DMS 273 (cell line): ENCODE results near the gene NPFFR1.
A peak's percentile ranks its signal among the peaks of the same experiment; 100 is the strongest.

Experiments
- DNase-seq: peaks from one replicate; lab custom pipeline; 2025; ENCODE audit not compliant: unreplicated experiment; lab: John Stamatoyannopoulos, UW

The NPFFR1 gene

DNA sequence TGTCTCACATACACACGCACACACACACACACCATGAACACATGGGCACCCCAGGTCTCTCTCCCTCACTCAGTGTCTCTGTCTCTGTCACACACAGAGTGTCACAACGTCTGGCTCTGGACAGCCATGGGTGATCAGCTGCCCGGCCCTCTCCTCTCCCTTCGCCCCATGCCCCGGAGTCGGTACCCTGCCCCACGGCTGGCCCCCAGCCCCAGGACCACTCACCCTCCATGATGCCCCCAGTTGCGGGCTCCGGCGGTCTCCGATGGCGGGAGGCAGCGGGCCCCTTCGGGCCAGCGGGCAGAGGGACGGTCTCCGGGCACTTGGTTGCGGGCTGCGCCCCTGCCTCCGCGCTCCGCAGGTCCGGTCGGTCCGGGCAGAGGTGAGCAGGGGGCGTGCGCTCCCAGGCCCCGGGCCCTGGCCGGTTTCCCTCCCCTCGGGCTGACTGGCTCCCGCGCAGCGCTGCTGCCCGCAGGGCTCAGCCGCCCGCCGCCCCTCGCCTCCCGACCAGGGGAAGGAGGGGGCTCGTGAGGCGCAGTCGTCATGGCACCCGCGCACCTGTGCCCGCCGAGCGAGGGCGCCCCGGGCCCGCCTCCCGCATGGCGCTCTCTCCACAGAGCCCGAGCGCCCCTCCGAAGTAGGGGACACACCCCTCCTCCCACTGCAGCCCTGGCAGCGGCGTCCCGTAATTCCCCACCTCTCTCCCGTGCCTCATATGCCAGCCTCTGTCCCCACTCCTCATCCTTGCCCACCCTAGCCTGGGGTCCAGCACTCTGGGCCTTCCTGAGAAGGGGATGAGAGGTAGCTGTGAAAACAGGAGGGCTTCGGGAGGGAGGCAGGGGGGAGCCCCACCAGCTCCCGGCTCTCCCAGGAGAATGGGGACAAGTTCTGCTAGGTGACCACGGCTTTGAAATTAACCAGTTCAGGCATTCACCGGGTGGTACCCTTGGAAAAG, at the start of gene NPFFR1:
TSS of gene NPFFR1 (minus strand) at position 560 of the 955 bp plus-strand sequence. CDS start at position 232, 328 bp downstream.
- peak; percentile 48 for DNase-seq

- no peak for DNase-seq
Measured at GRCh38 chr10:70333268-70333667, 49.5 kb upstream of the NPFFR1 start.

DNA sequence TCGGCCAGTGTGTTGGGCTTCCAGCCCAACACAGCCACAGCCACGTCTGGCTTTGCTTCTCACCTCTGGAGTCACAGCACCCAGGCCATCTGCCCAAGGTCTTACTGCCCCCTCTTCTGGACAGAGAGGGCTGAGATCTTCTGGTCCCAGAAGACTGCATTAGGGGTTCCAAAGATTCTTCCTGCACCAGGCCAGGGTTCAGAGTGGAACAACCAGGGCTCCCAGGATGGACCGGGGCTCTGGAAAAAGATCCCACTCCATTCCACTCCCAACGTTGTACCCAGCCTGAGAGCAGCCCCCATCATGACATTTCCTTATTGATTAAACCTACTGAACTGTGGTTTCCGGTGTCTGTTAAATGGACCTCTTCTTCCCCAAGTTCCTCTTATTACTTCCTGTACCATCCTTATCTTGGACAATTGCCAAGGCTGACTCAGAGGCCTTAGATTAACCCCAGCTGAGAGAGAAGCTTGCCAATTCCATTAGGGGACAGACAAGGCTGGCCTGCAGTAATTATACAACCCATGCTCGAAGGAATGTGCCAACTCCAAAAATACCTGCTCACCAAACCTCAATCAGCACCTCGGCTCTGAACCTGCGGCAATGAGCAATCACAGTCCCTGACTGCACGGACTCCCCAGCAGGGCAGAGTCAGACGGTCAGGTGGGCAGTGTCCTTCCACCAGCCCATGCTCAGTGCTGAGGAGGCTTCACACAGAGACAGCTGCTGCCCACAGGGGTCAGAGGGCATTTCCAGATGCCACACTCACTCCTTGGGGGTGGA, 47.9 kb upstream of the NPFFR1 start:
- DNase-seq, result peak; percentile 81

DNA sequence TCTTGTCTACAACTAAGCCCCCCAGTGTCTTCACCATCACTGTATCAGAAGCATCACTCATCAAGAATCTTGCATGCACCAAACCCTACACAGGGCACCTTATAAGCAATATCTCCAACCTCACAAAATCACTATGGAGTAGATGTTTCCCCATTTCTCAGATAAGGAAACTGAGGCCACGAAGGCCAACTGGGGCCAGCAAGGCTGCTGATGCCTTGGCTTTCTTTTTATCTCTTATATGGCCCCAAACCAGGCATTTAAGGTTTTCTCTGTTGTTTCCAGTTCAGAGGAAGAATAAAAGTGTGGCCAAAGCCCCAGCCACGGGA, 47.3 kb upstream of the NPFFR1 start:
- no peak for DNase-seq

DNA sequence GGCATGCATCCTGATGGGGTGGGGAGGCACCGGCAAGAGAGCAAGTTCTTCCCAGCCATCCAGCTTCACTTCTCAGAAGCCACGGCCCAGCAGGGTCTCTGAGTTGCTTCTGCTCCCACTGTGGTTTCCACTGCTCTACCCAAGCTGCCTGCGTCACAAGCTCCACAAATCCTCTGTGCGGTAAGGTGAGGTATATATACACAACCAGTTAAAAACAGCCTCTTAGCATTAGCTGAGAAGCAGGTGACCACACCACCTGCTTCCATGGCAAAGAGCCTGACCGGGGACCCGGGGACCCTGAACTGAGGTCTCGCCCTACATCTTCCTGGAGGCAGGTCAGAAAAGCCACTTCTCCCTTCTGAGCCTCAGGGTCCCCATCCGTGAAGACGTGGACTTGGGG, 46.9 kb upstream of the NPFFR1 start:
- no peak for DNase-seq

DNA sequence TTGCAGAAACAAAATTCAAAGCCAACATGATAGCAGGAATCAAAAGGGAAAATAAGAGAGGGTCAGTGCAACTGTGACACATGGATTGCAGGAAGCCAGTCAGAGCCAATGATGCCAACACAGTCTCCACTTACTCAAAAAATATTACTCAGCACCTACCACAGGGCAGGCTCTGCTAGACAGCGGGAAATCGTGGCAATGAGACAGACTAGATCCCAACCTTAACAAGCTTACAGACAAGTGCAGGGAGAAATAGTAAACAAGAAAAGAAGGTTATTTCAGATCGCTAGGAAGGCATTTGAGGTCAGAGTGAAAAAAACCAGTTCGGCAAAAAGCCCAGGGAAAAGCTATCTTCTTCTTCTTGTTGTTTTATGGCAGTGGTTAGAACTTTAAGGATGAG, 45.2 kb upstream of the NPFFR1 start:
- no peak for DNase-seq

GRCh38 chr10:70328018-70328417, 44.2 kb upstream of the NPFFR1 start:
- no peak for DNase-seq

GRCh38 chr10:70324951-70325781, 41.4 kb upstream of the NPFFR1 start:
- DNase-seq, result peak; percentile 35

GRCh38 chr10:70324339-70324861, 40.6 kb upstream of the NPFFR1 start:
- DNase-seq, result peak; percentile 57

GRCh38 chr10:70323697-70324338, 40.0 kb upstream of the NPFFR1 start:
- peak; percentile 57 for DNase-seq

- no peak for DNase-seq
Measured at GRCh38 chr10:70323138-70323696, 39.4 kb upstream of the NPFFR1 start.

GRCh38 chr10:70321897-70322890, 38.4 kb upstream of the NPFFR1 start:
- no peak for DNase-seq

GRCh38 chr10:70321233-70321632, 37.4 kb upstream of the NPFFR1 start:
- no peak for DNase-seq

DNA sequence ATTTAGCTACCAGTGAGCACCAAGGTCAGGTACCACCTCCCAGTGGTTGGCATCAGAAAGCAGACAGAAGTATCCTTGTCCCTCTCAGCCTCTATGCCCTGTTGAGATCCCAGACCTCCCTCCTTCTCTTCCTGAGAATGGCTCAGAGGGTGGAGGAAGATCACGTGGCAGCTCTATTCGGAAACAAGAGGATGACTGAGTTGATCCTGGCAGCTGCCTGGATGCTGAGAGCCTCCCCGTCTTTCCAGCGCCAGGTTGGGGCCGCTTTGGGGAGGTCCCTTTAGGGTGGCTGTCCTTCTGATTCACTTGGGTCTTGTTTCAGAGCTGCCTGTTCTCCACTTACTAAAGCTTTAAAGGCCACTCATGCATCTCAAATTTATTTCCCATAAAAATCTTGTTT, 36.9 kb upstream of the NPFFR1 start:
- no peak for DNase-seq

DNA sequence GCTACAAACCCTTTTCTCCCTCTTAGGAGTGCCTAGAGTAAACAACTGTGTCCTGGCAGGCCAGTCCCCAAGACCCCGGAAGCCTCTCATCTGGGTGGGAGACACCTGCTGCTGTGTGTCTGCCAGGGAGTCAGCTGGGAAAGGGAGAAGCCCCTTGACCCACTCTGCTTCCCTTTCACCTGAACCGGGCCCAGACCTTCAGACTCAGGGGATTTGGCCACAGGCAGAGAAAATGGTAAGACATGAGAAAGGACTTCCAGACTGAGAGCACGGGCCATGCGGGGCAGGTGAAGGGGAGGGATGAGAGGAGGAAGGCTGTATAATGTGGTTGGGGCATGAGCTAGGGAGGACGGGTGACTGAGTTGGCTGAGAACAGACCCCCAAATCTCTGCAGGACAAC, 36.0 kb upstream of the NPFFR1 start:
- no peak for DNase-seq

DNA sequence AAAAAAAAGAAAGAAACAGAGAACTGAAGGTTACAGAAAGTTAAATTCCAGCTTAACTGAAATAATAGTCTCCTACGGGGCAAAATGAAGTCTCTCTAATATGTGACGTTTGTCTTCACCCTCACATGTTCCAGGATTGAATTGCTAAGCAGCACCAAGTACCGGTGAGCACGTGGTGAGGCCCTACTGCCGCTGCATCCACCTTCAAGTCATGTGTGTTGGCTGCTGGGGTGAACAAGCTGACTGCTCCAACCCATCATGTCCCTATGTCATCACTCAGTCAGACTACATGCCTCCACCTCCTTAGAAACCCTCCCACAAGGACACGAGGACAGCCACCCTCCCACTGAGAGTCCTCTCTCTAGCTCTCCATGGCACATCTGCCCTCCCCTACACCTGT, 35.4 kb upstream of the NPFFR1 start:
- no peak for DNase-seq

- no peak for DNase-seq
Measured at GRCh38 chr10:70317943-70318318, 34.1 kb upstream of the NPFFR1 start.

GRCh38 chr10:70317272-70317942, 33.6 kb upstream of the NPFFR1 start:
- no peak for DNase-seq
